D721Med (cell line): ENCODE measurements around the gene IQCM.

Experiments
- DNase-seq: peaks from one replicate; pipeline ENCODE4 v3.0.0; 2011; ENCODE audit warnings: low spot score; ENCODE audit not compliant: insufficient read length
- FAIRE-seq: peaks from 2 replicates; lab custom pipeline; 2011; peaks lifted over from hg19 to GRCh38; lab: Jason Lieb, UNC
- TF ChIP-seq, protein P1 (sequence below): IDR thresholded peaks from 2 replicates; pipeline ENCODE4 v1.5.1; 2012; ENCODE audit warnings: mild to moderate bottlenecking, control low read depth; ENCODE audit not compliant: insufficient read depth; ENCODE audit errors: missing control alignments

IQCM gene

GRCh38 chr4:149699642-149700041 lies 116.0 kb downstream of the IQCM start:
- TF ChIP-seq, protein P1, sequence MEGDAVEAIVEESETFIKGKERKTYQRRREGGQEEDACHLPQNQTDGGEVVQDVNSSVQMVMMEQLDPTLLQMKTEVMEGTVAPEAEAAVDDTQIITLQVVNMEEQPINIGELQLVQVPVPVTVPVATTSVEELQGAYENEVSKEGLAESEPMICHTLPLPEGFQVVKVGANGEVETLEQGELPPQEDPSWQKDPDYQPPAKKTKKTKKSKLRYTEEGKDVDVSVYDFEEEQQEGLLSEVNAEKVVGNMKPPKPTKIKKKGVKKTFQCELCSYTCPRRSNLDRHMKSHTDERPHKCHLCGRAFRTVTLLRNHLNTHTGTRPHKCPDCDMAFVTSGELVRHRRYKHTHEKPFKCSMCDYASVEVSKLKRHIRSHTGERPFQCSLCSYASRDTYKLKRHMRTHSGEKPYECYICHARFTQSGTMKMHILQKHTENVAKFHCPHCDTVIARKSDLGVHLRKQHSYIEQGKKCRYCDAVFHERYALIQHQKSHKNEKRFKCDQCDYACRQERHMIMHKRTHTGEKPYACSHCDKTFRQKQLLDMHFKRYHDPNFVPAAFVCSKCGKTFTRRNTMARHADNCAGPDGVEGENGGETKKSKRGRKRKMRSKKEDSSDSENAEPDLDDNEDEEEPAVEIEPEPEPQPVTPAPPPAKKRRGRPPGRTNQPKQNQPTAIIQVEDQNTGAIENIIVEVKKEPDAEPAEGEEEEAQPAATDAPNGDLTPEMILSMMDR: no peak
- FAIRE-seq: no peak
- no peak for DNase-seq

DNA sequence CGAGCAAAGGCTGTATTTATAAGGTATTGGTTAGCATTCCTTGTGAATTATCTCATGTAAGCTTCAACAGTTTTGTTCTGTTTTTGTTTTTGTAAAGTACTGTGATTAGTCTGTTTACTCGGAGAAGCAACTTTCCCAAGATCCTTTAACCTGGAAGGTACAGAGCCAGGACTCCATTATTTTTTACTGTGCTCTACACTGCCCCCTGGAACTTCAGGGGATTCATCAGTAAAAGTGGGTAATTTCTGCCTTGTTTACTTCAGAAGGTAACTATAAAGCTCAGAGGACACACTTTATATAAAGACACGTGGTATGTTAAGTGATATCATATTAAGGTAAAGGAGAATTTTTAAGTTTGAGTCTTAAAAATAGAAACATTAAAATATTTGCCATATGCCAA lies 124.9 kb downstream of the IQCM start:
- DNase-seq: no peak
- no peak for FAIRE-seq
- TF ChIP-seq, protein P1: no peak

GRCh38 chr4:149684516-149684915 lies 131.1 kb downstream of the IQCM start:
- FAIRE-seq: no peak
- TF ChIP-seq, protein P1: no peak
- DNase-seq: no peak

GRCh38 chr4:149676076-149676475 lies 139.6 kb downstream of the IQCM start:
- TF ChIP-seq, protein P1: no peak
- FAIRE-seq: no peak

DNA sequence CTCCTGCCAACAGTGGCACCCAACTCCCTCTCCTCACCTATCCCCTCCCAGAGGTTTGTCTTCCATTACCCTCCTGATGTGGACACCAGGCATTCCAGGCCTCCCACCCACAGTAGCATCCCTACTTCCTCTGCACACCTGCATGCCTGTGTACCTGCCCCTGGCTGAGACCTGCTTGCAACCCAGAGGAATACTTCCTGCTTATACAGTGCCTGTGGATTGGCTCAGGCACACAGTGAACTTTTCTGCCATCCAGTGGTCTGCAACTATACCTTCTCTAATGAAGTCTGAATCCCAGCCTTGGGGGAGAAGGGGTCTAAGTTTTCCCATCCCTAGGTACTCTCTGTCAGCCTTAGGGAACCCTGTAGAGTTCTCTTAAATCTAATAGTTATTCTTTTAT lies 169.9 kb downstream of the IQCM start:
- no peak for DNase-seq
- FAIRE-seq: no peak
- TF ChIP-seq, protein P1: no peak

More at GRCh38 chr4:149676076-149676475, 139.6 kb downstream of the IQCM start:
- DNase-seq: no peak

- FAIRE-seq: no peak
- no peak for DNase-seq
- TF ChIP-seq, protein P1: no peak
These were observed 177.6 kb downstream of the IQCM start for GRCh38 chr4:149638073-149638472.

DNA sequence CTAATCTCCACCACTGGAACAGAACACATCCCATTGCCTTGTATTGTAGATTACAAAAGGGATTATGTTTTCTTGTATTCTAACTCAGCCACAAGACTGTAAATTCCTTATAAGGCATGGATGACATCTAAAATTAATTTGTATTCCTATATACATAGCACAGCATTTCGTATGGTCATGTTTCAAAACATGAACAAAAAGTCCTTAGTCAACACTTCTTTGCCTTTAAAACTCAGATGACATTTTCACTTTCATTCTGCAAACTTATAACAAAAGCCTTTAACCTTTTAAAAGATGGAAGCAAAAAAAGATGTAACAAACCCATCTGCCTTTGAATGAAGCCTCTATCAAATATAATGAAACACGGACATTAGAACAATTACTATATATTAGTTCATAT lies 181.3 kb downstream of the IQCM start:
- DNase-seq (no peak), FAIRE-seq (no peak)
- TF ChIP-seq, protein P1: no peak
